ENCODE data around the gene IYD. TPM values are rescaled to one million over a fixed set of nuclear protein-coding genes. Genes with fewer than 3 reads are reported as not detected.

The IYD gene
- polyA plus RNA-seq, 1 donor (not counting 4 experiments of a cell fraction or from before 2014, with no cell fraction given): not detected

GRCh38 chr6:150355932-150356331 is 12.9 kb upstream of the IYD start:
- Histone ChIP-seq H3K9me3 (ENCODE audit: control insufficient read depth, low read depth, low read length) (no peaks in the 10 kb centered on the region), H3K79me2 (ENCODE audit: control insufficient read depth, insufficient read depth, low read length) (no peaks in the 10 kb centered on the region), H3K27me3 (ENCODE audit: control insufficient read depth, extremely low read depth, insufficient read depth, low read length) (no peaks in the 10 kb centered on the region), H3K36me3 (ENCODE audit: control insufficient read depth in 2 of 2, extremely low read depth in 1 of 2, insufficient read depth in 2 of 2, low read length in 2 of 2) (no peaks in the 10 kb centered on the region), H4K20me1 (ENCODE audit: control insufficient read depth, extremely low read depth, insufficient read depth, low read length) (no peaks in the 10 kb centered on the region), H3K4me2 (ENCODE audit: control insufficient read depth, extremely low read depth, insufficient read depth, low read depth, low read length) (no peak overlapping the region), H3K27ac (ENCODE audit: control insufficient read depth, insufficient read depth, low read length) (no peak overlapping the region), H3K9me1 (ENCODE audit: control insufficient read depth, extremely low read depth, insufficient read depth, low read length) (no peaks in the 10 kb centered on the region), H3K9ac (ENCODE audit: control insufficient read depth, extremely low read depth, insufficient read depth, low read length) (no peak overlapping the region), H2AFZ (ENCODE audit: control insufficient read depth, low read length) (no peak overlapping the region), H3K4me1 (ENCODE audit: control insufficient read depth, extremely low read depth, insufficient read depth, low read length) (no peaks in the 10 kb centered on the region), H3K4me3 (ENCODE audit: control insufficient read depth in 2 of 3, extremely low read depth in 1 of 3, insufficient read depth in 2 of 3, low read depth in 1 of 3, low read length in 3 of 3) (no peak overlapping the region)
- DNase-seq (ENCODE audit: low read depth, low spot score) (no peak), FAIRE-seq (no peak)
- no peak for TF ChIP-seq EZH2 (IDR thresholded peaks at IDR 0.05; ENCODE audit: low read length)
- no peak for TF ChIP-seq CTCF (optimal IDR thresholded peaks at IDR 0.05 in 1 of 3, IDR thresholded peaks at IDR 0.05 in 1 of 3, conservative IDR thresholded peaks at IDR 0.05 in 1 of 3; ENCODE audit: extremely low read depth in 1 of 3, insufficient read depth in 2 of 3, low read length in 3 of 3)
- dilution Hi-C loops (cut with MboI; ENCODE audit: extremely low pct_ligation_motif_present, low sequenced_read_pairs): no loop called here

- Histone ChIP-seq H3K27me3 (ENCODE audit: control insufficient read depth, extremely low read depth, insufficient read depth, low read length) (no peaks in the 10 kb centered on the region), H3K4me3 (ENCODE audit: control insufficient read depth in 2 of 3, extremely low read depth in 1 of 3, insufficient read depth in 2 of 3, low read depth in 1 of 3, low read length in 3 of 3) (no peak overlapping the region), H3K9ac (ENCODE audit: control insufficient read depth, extremely low read depth, insufficient read depth, low read length) (no peak overlapping the region), H3K9me3 (ENCODE audit: control insufficient read depth, low read depth, low read length) (no peaks in the 10 kb centered on the region), H2AFZ (ENCODE audit: control insufficient read depth, low read length) (no peak overlapping the region), H3K79me2 (ENCODE audit: control insufficient read depth, insufficient read depth, low read length) (no peaks in the 10 kb centered on the region), H3K4me1 (ENCODE audit: control insufficient read depth, extremely low read depth, insufficient read depth, low read length) (no peaks in the 10 kb centered on the region), H3K27ac (ENCODE audit: control insufficient read depth, insufficient read depth, low read length) (no peak overlapping the region), H4K20me1 (ENCODE audit: control insufficient read depth, extremely low read depth, insufficient read depth, low read length) (no peaks in the 10 kb centered on the region), H3K36me3 (ENCODE audit: control insufficient read depth in 2 of 2, extremely low read depth in 1 of 2, insufficient read depth in 2 of 2, low read length in 2 of 2) (no peaks in the 10 kb centered on the region), H3K9me1 (ENCODE audit: control insufficient read depth, extremely low read depth, insufficient read depth, low read length) (no peaks in the 10 kb centered on the region), H3K4me2 (ENCODE audit: control insufficient read depth, extremely low read depth, insufficient read depth, low read depth, low read length) (no peak overlapping the region)
- dilution Hi-C loops (cut with MboI; ENCODE audit: extremely low pct_ligation_motif_present, low sequenced_read_pairs): no loop called here
- TF ChIP-seq CTCF (optimal IDR thresholded peaks at IDR 0.05 in 1 of 3, IDR thresholded peaks at IDR 0.05 in 1 of 3, conservative IDR thresholded peaks at IDR 0.05 in 1 of 3; ENCODE audit: extremely low read depth in 1 of 3, insufficient read depth in 2 of 3, low read length in 3 of 3) (no peak), EZH2 (IDR thresholded peaks at IDR 0.05; ENCODE audit: low read length) (no peak)
- FAIRE-seq (no peak), DNase-seq (ENCODE audit: low read depth, low spot score) (no peak)
Observed at GRCh38 chr6:150361876-150362275, 6.9 kb upstream of the IYD start.
